GM12878 (cell line): ENCODE data around the gene KDM2A.

Source experiments
- BHLHE40 ChIP-seq, 2 experiments: fragments of 450-650 bp in 1 of 2; IDR thresholded peaks; 2 replicates each; pipeline ENCODE4 v1.6.1; 2011 to 2017; ENCODE audit warnings: low read depth in 2 of 2, borderline replicate concordance in 1 of 2, improper control_type of control experiment in 1 of 2, low read length in 1 of 2, mild to moderate bottlenecking in 1 of 2
- CBX5 ChIP-seq: sonication (generic); IDR thresholded peaks from 2 replicates; pipeline ENCODE4 v1.6.1; 2016; ENCODE audit warnings: low read depth, moderate library complexity, mild to moderate bottlenecking, inconsistent platforms
- CHD1 ChIP-seq: IDR thresholded peaks from 2 replicates; pipeline ENCODE4 v1.6.1; 2012; ENCODE audit warnings: low read depth, low read length, improper control_type of control experiment
- CREB1 ChIP-seq: IDR thresholded peaks from 2 replicates; pipeline ENCODE4 v1.6.1; 2012; ENCODE audit warnings: low read depth, mild to moderate bottlenecking, inconsistent platforms
- CTCF ChIP-seq, 3 experiments: IDR thresholded peaks in 2 of 3; conservative IDR thresholded peaks in 1 of 3; 2 replicates each; pipeline ENCODE4 v1.5.1; 2011; ENCODE audit warnings: low read depth in 3 of 3, low read length in 3 of 3, mild to moderate bottlenecking in 3 of 3, control low read depth in 2 of 3, moderate library complexity in 2 of 3, inconsistent platforms in 1 of 3, mixed read lengths in 1 of 3; ENCODE audit not compliant: control insufficient read depth in 2 of 3, insufficient read depth in 1 of 3; ENCODE audit errors: extremely low read depth in 1 of 3
- E2F4 ChIP-seq: IDR thresholded peaks from 2 replicates; pipeline ENCODE4 v1.6.1; 2012; ENCODE audit warnings: low read depth, low read length, improper control_type of control experiment
- ELK1 ChIP-seq: IDR thresholded peaks from 2 replicates; pipeline ENCODE4 v1.6.1; 2012; ENCODE audit warnings: low read depth, low read length, improper control_type of control experiment
- ESRRA ChIP-seq: IDR thresholded peaks from 2 replicates; pipeline ENCODE4 v1.6.1; 2012; ENCODE audit warnings: mild to moderate bottlenecking, low read length, improper control_type of control experiment
- NFIC ChIP-seq: IDR thresholded peaks from 2 replicates; pipeline ENCODE4 v1.6.1; 2012; ENCODE audit warnings: low read depth, mild to moderate bottlenecking, inconsistent platforms, low read length, moderate library complexity
- PML ChIP-seq: IDR thresholded peaks from 2 replicates; pipeline ENCODE4 v1.6.1; 2012; ENCODE audit warnings: low read length, inconsistent platforms
- POLR2A ChIP-seq: IDR thresholded peaks from 2 replicates; pipeline ENCODE4 v1.6.1; 2011; ENCODE audit warnings: low read depth, mild to moderate bottlenecking, low read length
- RCOR1 ChIP-seq: conservative IDR thresholded peaks from 2 replicates; pipeline ENCODE4 v1.6.1; 2012; ENCODE audit warnings: low read depth, low read length, improper control_type of control experiment
- SUZ12 ChIP-seq: fragments of 200-600 bp; sonication (generic); IDR thresholded peaks from one replicate; pipeline ENCODE4 v1.6.1; 2018; ENCODE audit warnings: antibody characterized with exemption, mild to moderate bottlenecking; ENCODE audit not compliant: unreplicated experiment
- ZNF592 ChIP-seq: fragments of 450-650 bp; IDR thresholded peaks from 2 replicates; pipeline ENCODE4 v1.6.1; 2017; ENCODE audit warnings: mild to moderate bottlenecking, moderate library complexity

GRCh38 chr11:67255353-67255752, 136.3 kb downstream of the KDM2A start:
- no peak for TF ChIP-seq CHD1
- no peak for TF ChIP-seq CTCF (IDR thresholded peaks at IDR 0.05 in 2 of 3, conservative IDR thresholded peaks at IDR 0.05 in 1 of 3; ENCODE audit: control insufficient read depth in 2 of 3, extremely low read depth in 1 of 3, insufficient read depth in 1 of 3, low read depth in 3 of 3, low read length in 3 of 3)
- TF ChIP-seq ESRRA = no peak
- no peak for TF ChIP-seq PML
- no peak for TF ChIP-seq E2F4
- no peak for TF ChIP-seq RCOR1
- no peak for TF ChIP-seq CREB1
- no peak for TF ChIP-seq ZNF592
- TF ChIP-seq ELK1 = no peak
- no peak for TF ChIP-seq BHLHE40 (IDR thresholded peaks at IDR 0.05; ENCODE audit: borderline replicate concordance in 1 of 2, low read depth in 2 of 2, low read length in 1 of 2)
- no peak for TF ChIP-seq POLR2A
- TF ChIP-seq NFIC = no peak
- no peak for TF ChIP-seq CBX5
- TF ChIP-seq SUZ12 = no peak
